NCI-H1417 (cell line): ENCODE measurements around the gene HRH3.

ENCODE experiments used
- DNase-seq, 3 experiments: peaks; one replicate each; lab custom pipeline; 2025; lab: John Stamatoyannopoulos, UW

Gene HRH3

GRCh38 chr20:62244644-62245108, 24.6 kb upstream of the HRH3 start:
- peak; percentile 29 to 72 (median 64) for DNase-seq

GRCh38 chr20:62243906-62244515, 23.9 kb upstream of the HRH3 start:
- DNase-seq, result no peak

- peak in 1 of 3 experiments; percentile 57 for DNase-seq
Measured at GRCh38 chr20:62243106-62243505, 23.0 kb upstream of the HRH3 start.

- DNase-seq, result no peak
Measured at GRCh38 chr20:62242176-62242575, 22.1 kb upstream of the HRH3 start.

GRCh38 chr20:62241506-62241905, 21.4 kb upstream of the HRH3 start:
- peak in 1 of 3 experiments; percentile 28 for DNase-seq

GRCh38 chr20:62240020-62240685, 20.1 kb upstream of the HRH3 start:
- no peak for DNase-seq

- no peak for DNase-seq
Measured at GRCh38 chr20:62239278-62239879, 19.3 kb upstream of the HRH3 start.

- DNase-seq, result peak; percentile 43 to 72 (median 62)
Measured at GRCh38 chr20:62238569-62239277, 18.6 kb upstream of the HRH3 start.

GRCh38 chr20:62237801-62238568, 17.9 kb upstream of the HRH3 start, which contains the start of gene OSBPL2:
Gene OSBPL2, plus strand, starts transcription at chr20:62238521. Its CDS starts 17,664 bp downstream, at chr20:62256185.
- DNase-seq, result peak; percentile 100

GRCh38 chr20:62237514-62237800, 17.4 kb upstream of the HRH3 start:
- no peak for DNase-seq

- DNase-seq, result peak in 2 of 3 experiments; percentile 76 to 92
Measured at GRCh38 chr20:62236766-62237513, 16.9 kb upstream of the HRH3 start.

GRCh38 chr20:62236200-62236599, 16.1 kb upstream of the HRH3 start:
- peak in 1 of 3 experiments; percentile 58 for DNase-seq

- no peak for DNase-seq
Measured at GRCh38 chr20:62235777-62236157, 15.7 kb upstream of the HRH3 start.

- DNase-seq, result no peak
Measured at GRCh38 chr20:62235001-62235776, 15.1 kb upstream of the HRH3 start.

GRCh38 chr20:62234339-62234738, 14.3 kb upstream of the HRH3 start:
- DNase-seq, result peak in 1 of 3 experiments; percentile 30

- no peak for DNase-seq
Measured at GRCh38 chr20:62233684-62234083, 13.6 kb upstream of the HRH3 start.

GRCh38 chr20:62232770-62233645, 12.9 kb upstream of the HRH3 start:
- DNase-seq, result no peak

- no peak for DNase-seq
Measured at GRCh38 chr20:62232194-62232593, 12.1 kb upstream of the HRH3 start.

GRCh38 chr20:62231292-62231691, 11.2 kb upstream of the HRH3 start:
- no peak for DNase-seq
